HG02623 (cell line): ENCODE results near the gene STK24.

ENCODE experiments used
- ATAC-seq: cut with Tn5 transposase; IDR thresholded peaks from one replicate; pipeline ENCODE4 v1.9.1; 2021; ENCODE audit warnings: moderate library complexity; ENCODE audit not compliant: unreplicated experiment

Gene STK24

GRCh38 chr13:98440390-98441055 lies 136.4 kb downstream of the STK24 start:
- no peak for ATAC-seq

GRCh38 chr13:98439896-98440295 lies 137.0 kb downstream of the STK24 start:
- ATAC-seq = no peak

GRCh38 chr13:98439126-98439828 lies 137.6 kb downstream of the STK24 start:
- no peak for ATAC-seq

- ATAC-seq = no peak
Observed at GRCh38 chr13:98438246-98439125, 138.4 kb downstream of the STK24 start.

- ATAC-seq = no peak
Observed at GRCh38 chr13:98436233-98436910, 140.5 kb downstream of the STK24 start.

GRCh38 chr13:98435376-98435775 lies 141.5 kb downstream of the STK24 start:
- ATAC-seq = no peak

GRCh38 chr13:98434060-98434459 lies 142.8 kb downstream of the STK24 start:
- ATAC-seq = no peak

GRCh38 chr13:98433654-98434053 lies 143.3 kb downstream of the STK24 start:
- ATAC-seq = no peak

- ATAC-seq = no peak
Observed at GRCh38 chr13:98432638-98433037, 144.3 kb downstream of the STK24 start.

- no peak for ATAC-seq
Observed at GRCh38 chr13:98429977-98430736, 146.8 kb downstream of the STK24 start.

- ATAC-seq = no peak
Observed at GRCh38 chr13:98429531-98429930, 147.4 kb downstream of the STK24 start.

GRCh38 chr13:98429081-98429480 lies 147.8 kb downstream of the STK24 start:
- no peak for ATAC-seq

GRCh38 chr13:98428256-98428966 lies 148.5 kb downstream of the STK24 start:
- ATAC-seq = no peak

- no peak for ATAC-seq
Observed at GRCh38 chr13:98427331-98427995, 149.4 kb downstream of the STK24 start.

- no peak for ATAC-seq
Observed at GRCh38 chr13:98423417-98423816, 153.5 kb downstream of the STK24 start.

GRCh38 chr13:98422046-98422445 lies 154.9 kb downstream of the STK24 start:
- no peak for ATAC-seq

- ATAC-seq = no peak
Observed at GRCh38 chr13:98420554-98421175, 156.2 kb downstream of the STK24 start.

GRCh38 chr13:98419786-98420553 lies 156.9 kb downstream of the STK24 start:
- no peak for ATAC-seq
